OCI-LY7 (cell line): ENCODE results near the gene CD300E.

ENCODE experiments used
- EZH2phosphoT487 ChIP-seq: fragments of 200-600 bp; sonication (generic); IDR thresholded peaks from 2 replicates; pipeline ENCODE4 v1.6.1; 2018; ENCODE audit warnings: low read depth, borderline replicate concordance, mild to moderate bottlenecking, mixed run types, antibody characterized with exemption, low read length, moderate library complexity, mixed read lengths
- TF ChIP-seq, protein P1 (sequence below): fragments of 200-600 bp; sonication (generic); conservative IDR thresholded peaks from 2 replicates; pipeline ENCODE4 v1.5.1; 2014; ENCODE audit warnings: mild to moderate bottlenecking, antibody characterized with exemption, low read length, moderate library complexity, mixed read lengths

DNA sequence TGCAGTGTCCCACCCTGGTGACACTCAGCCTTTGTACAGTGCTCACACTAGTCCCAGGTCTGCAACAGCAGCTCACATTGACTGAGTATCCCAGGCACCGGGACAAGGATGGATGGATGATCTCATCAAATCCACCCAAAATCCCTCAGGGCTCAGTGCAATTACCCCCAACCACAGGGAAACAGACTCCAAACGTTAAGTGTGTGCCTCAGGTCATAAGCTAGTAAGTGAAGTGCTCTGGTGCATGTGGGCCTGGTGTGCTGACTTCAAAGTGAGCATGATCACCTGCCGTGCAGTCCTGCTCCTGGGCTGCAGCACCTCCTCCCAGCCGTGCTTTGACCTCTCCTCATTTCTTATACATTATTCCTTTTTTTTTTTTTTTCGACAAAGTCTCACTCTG lies 31.2 kb upstream of the CD300E start:
- TF ChIP-seq, protein P1, sequence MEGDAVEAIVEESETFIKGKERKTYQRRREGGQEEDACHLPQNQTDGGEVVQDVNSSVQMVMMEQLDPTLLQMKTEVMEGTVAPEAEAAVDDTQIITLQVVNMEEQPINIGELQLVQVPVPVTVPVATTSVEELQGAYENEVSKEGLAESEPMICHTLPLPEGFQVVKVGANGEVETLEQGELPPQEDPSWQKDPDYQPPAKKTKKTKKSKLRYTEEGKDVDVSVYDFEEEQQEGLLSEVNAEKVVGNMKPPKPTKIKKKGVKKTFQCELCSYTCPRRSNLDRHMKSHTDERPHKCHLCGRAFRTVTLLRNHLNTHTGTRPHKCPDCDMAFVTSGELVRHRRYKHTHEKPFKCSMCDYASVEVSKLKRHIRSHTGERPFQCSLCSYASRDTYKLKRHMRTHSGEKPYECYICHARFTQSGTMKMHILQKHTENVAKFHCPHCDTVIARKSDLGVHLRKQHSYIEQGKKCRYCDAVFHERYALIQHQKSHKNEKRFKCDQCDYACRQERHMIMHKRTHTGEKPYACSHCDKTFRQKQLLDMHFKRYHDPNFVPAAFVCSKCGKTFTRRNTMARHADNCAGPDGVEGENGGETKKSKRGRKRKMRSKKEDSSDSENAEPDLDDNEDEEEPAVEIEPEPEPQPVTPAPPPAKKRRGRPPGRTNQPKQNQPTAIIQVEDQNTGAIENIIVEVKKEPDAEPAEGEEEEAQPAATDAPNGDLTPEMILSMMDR: no peak
- no peak for TF ChIP-seq EZH2phosphoT487
